Urothelium cell line (cell line): ENCODE measurements around the gene RASL12.

Experiments used
- DNase-seq: peaks from one replicate; pipeline ENCODE4 v3.0.0; 2011; ENCODE audit warnings: low spot score, mixed read lengths
- FAIRE-seq: peaks from 2 replicates; lab custom pipeline; 2011; peaks lifted over from hg19 to GRCh38; lab: Jason Lieb, UNC

Gene RASL12

GRCh38 chr15:65092911-65093792, 25.4 kb upstream of the RASL12 start:
- no peak for FAIRE-seq
- no peak for DNase-seq

- FAIRE-seq (peak; percentile 55), DNase-seq (no peak)
Observed at GRCh38 chr15:65091946-65092770, 24.4 kb upstream of the RASL12 start.

- FAIRE-seq = no peak
- no peak for DNase-seq
Observed at GRCh38 chr15:65089206-65089824, 21.5 kb upstream of the RASL12 start.

GRCh38 chr15:65088643-65089021, 20.8 kb upstream of the RASL12 start:
- DNase-seq (no peak), FAIRE-seq (no peak)

- DNase-seq (no peak), FAIRE-seq (no peak)
Observed at GRCh38 chr15:65087873-65088642, 20.3 kb upstream of the RASL12 start.

GRCh38 chr15:65087411-65087810, 19.6 kb upstream of the RASL12 start:
- DNase-seq (no peak), FAIRE-seq (no peak)

GRCh38 chr15:65086680-65087111, 18.9 kb upstream of the RASL12 start:
- DNase-seq = peak; percentile 40
- FAIRE-seq = no peak

GRCh38 chr15:65085990-65086679, 18.3 kb upstream of the RASL12 start:
- peak; percentile 57 for DNase-seq
- FAIRE-seq = peak; percentile 32

- peak; percentile 58 for FAIRE-seq
Observed at GRCh38 chr15:65085207-65085753, 17.5 kb upstream of the RASL12 start.

GRCh38 chr15:65084500-65085206, 16.9 kb upstream of the RASL12 start:
- no peak for DNase-seq
- no peak for FAIRE-seq

More at GRCh38 chr15:65085207-65085753, 17.5 kb upstream of the RASL12 start:
- no peak for DNase-seq

- DNase-seq (no peak), FAIRE-seq (no peak)
Observed at GRCh38 chr15:65083262-65083701, 15.5 kb upstream of the RASL12 start.

- DNase-seq = peak; percentile 53
- FAIRE-seq = peak; percentile 92
Observed at GRCh38 chr15:65082303-65082953, 14.6 kb upstream of the RASL12 start.

GRCh38 chr15:65081758-65082157, 14.0 kb upstream of the RASL12 start:
- no peak for DNase-seq

GRCh38 chr15:65081270-65081669, 13.5 kb upstream of the RASL12 start:
- no peak for DNase-seq
- no peak for FAIRE-seq

More at GRCh38 chr15:65081758-65082157, 14.0 kb upstream of the RASL12 start:
- FAIRE-seq = peak; percentile 27

- FAIRE-seq (no peak), DNase-seq (no peak)
Observed at GRCh38 chr15:65079580-65079979, 11.8 kb upstream of the RASL12 start.

GRCh38 chr15:65077981-65078352, 10.2 kb upstream of the RASL12 start:
- DNase-seq (no peak), FAIRE-seq (no peak)

- DNase-seq (no peak), FAIRE-seq (peak; percentile 58)
Observed at GRCh38 chr15:65077291-65077980, 9.6 kb upstream of the RASL12 start.
